ENCODE data around the gene COL19A1.
"Not testable (repeated sequence)": the region's sequence is repeated elsewhere in the genome, so short reads cannot be mapped to it uniquely, and the experiment has no call there.

The COL19A1 gene

GRCh38 chr6:69965974-69966373 is 99.6 kb downstream of the COL19A1 start:
- DNase-seq (ENCODE audit: low read depth) = not testable (repeated sequence)

DNA sequence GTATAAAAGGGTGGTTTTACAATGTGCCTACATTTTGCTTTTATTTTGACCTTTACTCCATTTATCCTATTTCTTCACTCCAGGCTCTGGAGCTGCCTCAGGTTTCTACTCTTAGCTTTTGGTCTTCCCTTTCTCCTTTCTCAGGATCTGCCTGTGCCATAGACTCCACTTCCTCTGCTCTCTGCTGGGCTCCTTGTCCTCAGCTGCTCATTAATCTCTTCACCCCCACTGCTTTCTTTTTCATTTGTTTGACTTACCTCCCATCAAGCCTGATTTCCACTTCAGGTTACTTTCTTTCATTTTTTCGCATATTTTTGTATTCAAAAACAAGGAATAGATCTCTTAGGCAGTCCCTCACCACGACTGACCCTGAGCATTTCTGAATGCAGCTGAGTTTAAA is 106.8 kb downstream of the COL19A1 start:
- no peak for DNase-seq (ENCODE audit: low read depth)

- no peak for DNase-seq (ENCODE audit: low read depth)
These were observed 107.4 kb downstream of the COL19A1 start for GRCh38 chr6:69973763-69974162.

GRCh38 chr6:69974193-69974592 is 107.8 kb downstream of the COL19A1 start:
- no peak for DNase-seq (ENCODE audit: low read depth)

- no peak for DNase-seq (ENCODE audit: low read depth)
These were observed 110.3 kb downstream of the COL19A1 start for GRCh38 chr6:69976591-69977090.

DNA sequence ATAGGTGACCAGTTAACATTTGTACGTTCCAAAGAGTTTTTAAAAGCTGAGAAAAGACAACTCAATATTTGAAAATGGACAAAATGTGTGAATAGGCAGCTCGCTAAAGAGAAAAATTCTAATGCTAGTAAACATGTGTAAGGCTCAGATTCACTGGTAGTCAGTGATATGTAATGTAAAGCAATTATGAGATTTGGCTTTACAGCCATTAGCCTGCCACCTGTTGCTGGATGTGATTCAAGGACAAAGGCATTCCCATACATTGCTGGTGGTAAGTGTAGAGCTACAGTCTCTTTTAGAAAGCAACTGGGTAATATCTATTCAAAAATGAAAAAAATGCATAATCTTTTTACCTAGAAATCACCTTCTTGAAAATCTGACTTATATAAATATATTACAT is 114.3 kb downstream of the COL19A1 start:
- no peak for DNase-seq (ENCODE audit: low read depth)

GRCh38 chr6:69984506-69984905 is 118.2 kb downstream of the COL19A1 start:
- DNase-seq (ENCODE audit: low read depth) = no peak

- DNase-seq (ENCODE audit: low read depth) = no peak
These were observed 118.8 kb downstream of the COL19A1 start for GRCh38 chr6:69985180-69985579.

DNA sequence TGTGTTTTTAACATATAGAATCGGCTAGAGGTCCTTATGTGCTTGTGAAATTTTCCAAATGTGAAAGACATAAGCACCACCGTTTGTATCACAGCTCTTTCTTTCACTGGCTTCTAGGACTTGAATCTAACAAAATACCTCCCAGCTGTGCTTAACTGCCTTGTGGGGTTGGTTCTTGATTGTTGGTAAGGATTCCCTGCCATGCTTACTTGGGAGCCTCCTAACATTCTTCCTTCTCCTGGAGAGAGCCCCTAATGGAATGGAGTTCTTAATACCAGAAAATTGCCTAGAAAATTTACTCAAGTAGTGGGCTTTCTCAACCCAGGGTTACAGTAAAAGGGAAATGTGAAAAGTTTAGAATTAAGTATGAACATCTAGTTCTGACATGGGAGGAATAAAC is 121.2 kb downstream of the COL19A1 start:
- no peak for DNase-seq (ENCODE audit: low read depth)

DNA sequence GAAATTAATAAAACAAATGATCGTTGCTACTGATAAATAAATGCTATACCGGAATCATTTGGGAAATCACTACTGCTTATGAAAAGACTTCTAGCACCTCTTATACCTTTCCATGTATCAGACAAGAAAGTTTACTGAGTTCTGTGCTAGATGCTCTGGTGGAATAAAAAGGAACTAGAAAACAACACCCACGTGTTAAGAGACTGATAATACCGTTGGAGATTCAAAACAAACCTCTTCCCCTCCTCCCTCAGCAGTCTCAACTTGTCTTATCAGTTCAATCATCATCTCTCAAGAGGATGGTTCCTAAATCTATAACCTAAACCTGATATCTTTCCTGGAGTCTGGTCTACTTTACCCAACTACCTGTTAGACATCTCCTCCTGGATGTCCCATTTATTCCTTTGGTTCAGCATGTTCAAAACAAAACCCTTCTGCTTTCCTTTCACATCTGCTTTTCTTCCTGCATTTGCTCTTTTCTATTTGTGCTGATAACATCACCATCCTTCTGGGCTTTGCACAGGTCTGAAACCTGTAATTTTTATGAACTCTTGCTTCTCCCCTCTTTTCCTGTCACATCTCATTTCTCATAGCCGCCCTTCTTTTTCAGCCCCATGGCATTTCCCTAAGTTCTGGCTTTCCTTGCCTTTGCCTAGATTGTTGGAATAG is 122.2 kb downstream of the COL19A1 start:
- DNase-seq (ENCODE audit: low read depth) = no peak

DNA sequence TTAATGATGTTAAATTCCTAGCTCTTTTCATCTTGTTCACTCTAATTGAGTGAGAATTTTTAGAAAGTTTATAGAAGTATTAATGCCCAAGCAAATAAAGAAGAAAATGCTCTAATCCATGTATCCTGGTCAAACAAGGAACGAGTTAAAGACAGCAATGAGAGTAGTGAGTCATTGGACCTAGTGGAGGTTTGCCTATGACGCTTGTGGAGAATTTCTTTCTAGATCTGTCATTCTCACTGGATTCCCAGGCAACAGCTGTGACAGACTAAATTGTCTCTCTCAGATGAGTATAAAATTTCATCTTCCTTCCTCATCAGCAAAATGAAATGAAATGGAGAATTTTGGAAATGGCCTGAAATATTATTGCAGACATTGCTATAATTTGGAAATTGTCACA is 127.9 kb downstream of the COL19A1 start:
- DNase-seq (ENCODE audit: low read depth) = no peak

GRCh38 chr6:70008189-70008588 is 141.8 kb downstream of the COL19A1 start:
- DNase-seq (ENCODE audit: low read depth) = no peak

- DNase-seq (ENCODE audit: low read depth) = not testable (repeated sequence)
These were observed 144.0 kb downstream of the COL19A1 start for GRCh38 chr6:70010339-70010738.

- DNase-seq (ENCODE audit: low read depth) = not testable (repeated sequence)
These were observed 156.8 kb downstream of the COL19A1 start for GRCh38 chr6:70023201-70023600.

DNA sequence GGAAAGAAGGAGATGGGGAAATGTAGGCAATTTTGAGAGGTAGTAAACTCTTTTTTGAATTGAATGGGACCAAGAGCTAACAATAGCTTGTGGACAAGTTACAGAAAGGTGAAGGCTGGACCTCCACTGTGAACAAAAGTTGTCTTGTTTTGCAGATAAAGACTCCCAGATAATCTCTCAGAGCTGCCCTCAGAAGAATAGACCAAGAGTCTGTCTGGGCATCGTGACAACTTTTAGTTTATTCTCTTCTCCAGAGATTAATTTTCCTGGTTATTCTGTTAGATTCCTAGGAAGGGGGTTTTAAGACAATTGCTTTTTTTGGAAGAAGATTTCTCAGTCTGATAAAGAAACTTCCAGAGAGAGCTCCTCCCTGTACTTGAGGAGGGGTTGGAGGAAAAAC is 161.9 kb downstream of the COL19A1 start:
- DNase-seq (ENCODE audit: low read depth) = no peak

DNA sequence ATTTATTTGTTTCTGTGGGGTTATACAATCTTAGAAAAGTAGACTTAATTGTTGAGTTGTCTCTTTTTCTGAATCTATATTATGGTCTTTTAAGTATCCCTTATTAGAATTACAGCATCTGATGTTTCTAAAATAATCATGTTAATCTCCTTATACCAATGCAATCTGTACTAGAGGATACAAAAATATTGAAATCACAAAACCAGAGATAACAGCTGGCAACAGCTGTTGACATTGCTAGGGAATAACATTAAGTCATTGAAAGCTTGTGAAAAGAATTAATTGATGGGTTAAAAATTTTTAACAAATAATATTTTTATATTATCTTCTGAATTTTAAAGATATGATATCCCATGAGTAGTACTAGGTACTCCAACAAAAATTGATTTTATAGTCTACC is 162.6 kb downstream of the COL19A1 start:
- no peak for DNase-seq (ENCODE audit: low read depth)

DNA sequence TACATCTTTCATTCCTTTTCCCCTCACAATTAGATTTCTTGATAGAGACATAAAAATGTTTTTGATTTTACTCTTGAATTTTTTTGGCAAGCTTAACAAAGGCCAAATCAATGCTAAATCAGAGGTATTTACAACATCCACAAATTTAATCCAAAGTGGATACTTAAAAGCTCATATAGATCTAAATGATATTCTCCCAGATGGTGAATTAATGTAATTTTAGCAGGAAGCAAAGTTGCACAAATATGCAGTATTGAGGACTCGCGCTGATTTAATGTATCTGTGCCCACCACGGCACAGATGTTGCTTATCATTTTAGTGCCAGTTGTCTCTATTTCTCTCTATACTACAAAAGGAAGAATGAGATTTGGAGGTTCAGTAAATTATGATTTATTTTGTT is 167.4 kb downstream of the COL19A1 start:
- no peak for DNase-seq (ENCODE audit: low read depth)

- no peak for DNase-seq (ENCODE audit: low read depth)
These were observed 171.1 kb downstream of the COL19A1 start for GRCh38 chr6:70037445-70037844.

DNA sequence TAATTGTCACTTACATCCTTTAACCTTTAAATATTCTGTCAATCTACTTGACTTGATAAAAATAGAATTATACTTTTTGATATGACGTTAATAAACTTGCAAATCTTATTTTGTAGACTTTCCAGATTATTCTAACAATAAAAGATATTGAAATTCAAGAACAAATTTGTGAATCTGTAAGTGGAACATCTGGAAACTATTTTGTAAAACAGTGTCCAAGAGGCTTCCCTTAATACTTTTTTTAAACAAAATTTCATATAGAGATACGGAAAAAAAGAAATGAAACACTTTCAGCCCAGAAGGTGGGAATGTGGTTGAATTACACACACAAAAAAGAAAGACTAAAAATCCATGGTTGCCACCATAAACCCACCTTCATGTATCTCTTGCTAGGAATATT is 174.4 kb downstream of the COL19A1 start:
- no peak for DNase-seq (ENCODE audit: low read depth)

- no peak for DNase-seq (ENCODE audit: low read depth)
These were observed 175.1 kb downstream of the COL19A1 start for GRCh38 chr6:70041411-70041810.

DNA sequence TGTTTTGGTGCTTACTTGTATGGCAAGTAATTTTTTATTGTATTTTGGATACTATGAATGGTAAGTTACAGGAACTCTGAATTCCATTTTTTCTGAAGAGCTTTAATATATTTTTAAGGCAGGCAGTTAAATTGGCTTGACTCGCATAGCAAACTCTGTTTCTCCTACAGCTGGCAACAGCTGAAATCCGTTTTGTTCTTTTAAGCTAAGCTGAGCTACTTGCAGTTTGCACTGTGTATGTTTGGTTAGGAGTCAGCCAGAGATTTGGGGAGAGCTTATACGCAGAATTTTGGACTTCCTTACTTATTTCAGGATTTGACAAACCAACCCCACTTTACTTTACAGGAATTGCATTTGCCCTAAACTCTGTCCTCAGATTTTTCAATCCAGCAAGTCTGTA is 179.1 kb downstream of the COL19A1 start:
- no peak for DNase-seq (ENCODE audit: low read depth)

DNA sequence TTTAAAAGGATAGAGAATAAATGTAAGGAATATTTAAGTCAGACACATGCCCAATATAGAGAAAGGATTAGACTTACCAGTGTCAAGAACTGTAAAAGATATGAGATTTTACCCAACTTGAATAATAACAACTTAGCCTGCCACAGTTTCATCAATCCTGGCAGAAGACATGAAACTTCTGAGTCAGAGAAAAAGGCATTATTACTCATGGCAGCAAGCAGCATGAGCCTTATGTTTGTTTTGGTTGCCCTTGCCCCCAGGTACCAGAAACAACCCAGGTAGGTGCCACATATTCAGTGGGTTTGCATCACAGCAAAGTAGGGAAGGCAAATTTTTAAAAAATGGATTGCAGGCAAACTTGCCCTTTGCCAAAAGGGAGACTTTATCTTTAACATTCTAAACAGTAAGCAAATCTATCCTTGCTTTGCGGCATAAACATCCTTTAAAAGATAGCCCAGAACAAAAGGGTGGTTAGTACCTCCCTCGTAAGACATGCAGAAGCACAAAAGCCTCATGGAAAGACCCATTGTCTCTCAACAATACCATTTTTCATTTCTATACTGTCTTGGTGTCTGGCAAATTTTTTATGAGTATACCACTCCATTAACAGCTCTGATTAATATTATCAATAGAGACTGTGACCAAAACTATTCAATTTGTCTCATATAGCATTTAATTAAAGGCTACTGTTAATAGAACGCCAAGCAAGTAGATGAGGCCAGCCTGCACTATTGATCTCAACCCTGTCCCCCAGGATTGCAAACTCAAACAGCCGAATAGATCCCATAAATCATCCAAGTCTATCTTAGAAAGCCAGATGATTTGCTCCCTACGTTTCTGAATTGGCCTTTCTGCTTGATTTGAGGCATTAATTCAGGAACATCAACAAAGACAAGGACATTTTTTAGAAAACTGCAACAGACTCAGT is 185.1 kb downstream of the COL19A1 start:
- no peak for DNase-seq (ENCODE audit: low read depth)

GRCh38 chr6:70059039-70059719 is 192.8 kb downstream of the COL19A1 start:
- DNase-seq (ENCODE audit: low read depth) = no peak
